SJSA1 (cell line): ENCODE results near the gene CD209. TPM values are rescaled to one million over a fixed set of nuclear protein-coding genes. Genes with fewer than 3 reads are reported as not detected.
"Not testable (repeated sequence)": the region's sequence is repeated elsewhere in the genome, so short reads cannot be mapped to it uniquely, and the experiment has no call there.

Source experiments
- DNase-seq, 2 experiments: peaks; one replicate each; pipeline ENCODE4 v3.0.0-alpha.2; 2015 to 2020; ENCODE audit warnings: low spot score in 2 of 2, low read depth in 1 of 2
- H3K27ac ChIP-seq: fragments of 250-450 bp; sonication (Bioruptor Pico); 2 replicates; pipeline ENCODE4 v1.5.1; 2020; ENCODE audit warnings: mild to moderate bottlenecking, moderate library complexity
- H3K27me3 ChIP-seq: fragments of 250-450 bp; sonication (Bioruptor Pico); replicated peaks from 2 replicates; pipeline ENCODE4 v1.5.1; 2020; ENCODE audit warnings: mild to moderate bottlenecking, moderate library complexity
- H3K36me3 ChIP-seq: fragments of 250-450 bp; sonication (Bioruptor Pico); 2 replicates; pipeline ENCODE4 v1.5.1; 2020; ENCODE audit warnings: mild to moderate bottlenecking
- H3K4me1 ChIP-seq: fragments of 250-450 bp; sonication (Bioruptor Pico); replicated peaks from 2 replicates; pipeline ENCODE4 v1.6.1; 2021; ENCODE audit warnings: mild to moderate bottlenecking
- H3K4me3 ChIP-seq: fragments of 250-450 bp; sonication (Bioruptor Pico); 2 replicates; pipeline ENCODE4 v1.5.1; 2020; ENCODE audit warnings: mild to moderate bottlenecking
- H3K9me3 ChIP-seq: fragments of 250-450 bp; sonication (Bioruptor Pico); replicated peaks from 2 replicates; pipeline ENCODE4 v1.5.1; 2020; ENCODE audit warnings: mild to moderate bottlenecking
- total RNA-seq: library from RNA; depleted of rRNA; stranded (reverse); fragments of >200 nt; shearing (Covaris generic); gene quantifications from 2 replicates; pipeline ENCODE4 v1.2.3, GENCODE V29; 2014; rRNA removed

The CD209 gene, protein sequence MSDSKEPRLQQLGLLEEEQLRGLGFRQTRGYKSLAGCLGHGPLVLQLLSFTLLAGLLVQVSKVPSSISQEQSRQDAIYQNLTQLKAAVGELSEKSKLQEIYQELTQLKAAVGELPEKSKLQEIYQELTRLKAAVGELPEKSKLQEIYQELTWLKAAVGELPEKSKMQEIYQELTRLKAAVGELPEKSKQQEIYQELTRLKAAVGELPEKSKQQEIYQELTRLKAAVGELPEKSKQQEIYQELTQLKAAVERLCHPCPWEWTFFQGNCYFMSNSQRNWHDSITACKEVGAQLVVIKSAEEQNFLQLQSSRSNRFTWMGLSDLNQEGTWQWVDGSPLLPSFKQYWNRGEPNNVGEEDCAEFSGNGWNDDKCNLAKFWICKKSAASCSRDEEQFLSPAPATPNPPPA
- total RNA-seq = not detected in 2 replicates

DNA sequence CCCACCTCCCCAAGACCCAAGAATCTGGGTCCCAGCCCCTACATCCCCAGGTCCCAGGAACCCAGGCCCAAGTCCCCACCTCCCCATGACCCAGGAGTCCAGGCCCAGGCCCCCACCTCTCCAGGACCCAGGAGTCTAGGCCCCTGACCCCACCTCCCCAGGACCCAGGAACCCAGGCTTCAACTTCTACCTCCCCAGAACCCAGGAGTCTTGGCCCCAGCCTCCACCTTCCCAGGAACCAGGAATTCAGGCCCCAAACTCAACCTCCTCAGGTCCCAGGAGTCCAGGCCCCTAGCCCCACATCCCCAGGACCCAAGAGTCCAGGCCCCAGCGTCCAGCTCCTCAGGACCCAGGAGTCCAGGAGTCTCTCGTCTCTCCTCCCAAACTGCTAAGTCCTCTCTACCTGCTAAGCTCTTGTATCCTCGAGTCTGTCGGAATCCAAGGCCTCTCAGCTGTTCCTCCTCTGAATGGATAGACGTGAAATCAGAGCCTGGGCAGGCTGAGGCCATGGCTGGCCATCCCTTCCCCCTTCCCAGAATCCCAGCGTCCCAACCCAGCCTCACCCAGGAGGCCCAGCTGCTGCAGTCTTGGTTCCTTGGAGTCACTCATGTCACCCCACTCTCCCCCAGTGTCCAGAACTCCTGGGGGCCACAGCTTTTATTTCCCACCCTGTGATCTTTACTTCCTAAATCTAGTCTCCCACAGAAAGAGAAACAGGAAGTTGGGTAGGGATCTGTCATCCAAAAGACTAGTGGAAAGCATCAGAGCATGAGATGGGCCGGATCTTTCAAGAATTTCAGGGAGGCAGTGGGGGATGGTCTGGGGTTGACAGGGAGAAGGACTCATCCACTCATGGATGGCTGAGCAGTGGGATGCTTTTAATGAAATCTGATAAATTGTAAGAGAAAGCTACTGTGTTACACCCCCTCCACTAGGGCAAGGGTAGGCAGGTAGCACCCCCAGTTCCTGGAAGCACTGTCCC, at the start of gene CD209:
CD209 (minus strand) TSS at position 632 of the 982 bp plus-strand sequence; CDS start at position 609, 23 bp downstream.
- H3K27me3 ChIP-seq = no peaks in the 10 kb centered on the region
- H3K4me3 ChIP-seq = no peak within 1 kb of the TSS
- no peak within 1 kb of the TSS for H3K27ac ChIP-seq
- no peaks in the 10 kb centered on the region for H3K36me3 ChIP-seq
- H3K9me3 ChIP-seq = no peaks in the 10 kb centered on the region
- no peak for DNase-seq
- no peaks in the 10 kb centered on the region for H3K4me1 ChIP-seq

DNA sequence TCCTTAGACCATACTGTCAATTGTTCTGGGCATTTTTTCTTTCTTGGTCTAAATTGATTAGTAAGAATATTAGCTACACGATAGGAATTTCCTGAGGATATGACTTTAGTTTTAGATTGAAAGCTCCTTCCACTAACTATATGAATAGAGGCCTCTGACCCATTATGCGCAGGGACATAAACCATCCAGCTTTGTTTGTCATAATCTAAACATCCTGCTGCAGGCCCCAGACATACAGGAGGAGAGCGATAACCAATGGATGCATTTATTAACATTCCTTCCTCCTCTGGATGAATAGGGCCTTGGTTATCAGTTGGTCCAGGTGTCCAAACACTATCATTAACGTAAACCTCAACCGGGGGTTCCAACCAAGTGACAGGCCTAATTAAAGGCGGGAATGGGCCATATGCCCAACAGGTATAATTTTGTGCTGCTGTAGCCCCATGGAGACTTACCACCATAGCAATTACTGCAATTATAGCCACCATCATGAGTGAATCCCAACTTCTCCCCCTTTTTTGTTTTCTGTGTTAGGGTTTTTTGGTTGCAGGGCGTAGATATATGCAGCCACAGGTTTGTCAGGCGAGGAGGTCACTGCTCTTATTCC, 48.3 kb upstream of the CD209 start:
- no peaks in the 10 kb centered on the region for H3K4me1 ChIP-seq
- H3K4me3 ChIP-seq = no peak overlapping the region
- H3K36me3 ChIP-seq = no peaks in the 10 kb centered on the region
- H3K27me3 ChIP-seq = peaks cover 39% of the 10 kb centered on the region
- H3K27ac ChIP-seq = no peak overlapping the region
- peaks cover 2% of the 10 kb centered on the region; the same call in 1 of the 2 replicates for H3K9me3 ChIP-seq
- no peak for DNase-seq

DNA sequence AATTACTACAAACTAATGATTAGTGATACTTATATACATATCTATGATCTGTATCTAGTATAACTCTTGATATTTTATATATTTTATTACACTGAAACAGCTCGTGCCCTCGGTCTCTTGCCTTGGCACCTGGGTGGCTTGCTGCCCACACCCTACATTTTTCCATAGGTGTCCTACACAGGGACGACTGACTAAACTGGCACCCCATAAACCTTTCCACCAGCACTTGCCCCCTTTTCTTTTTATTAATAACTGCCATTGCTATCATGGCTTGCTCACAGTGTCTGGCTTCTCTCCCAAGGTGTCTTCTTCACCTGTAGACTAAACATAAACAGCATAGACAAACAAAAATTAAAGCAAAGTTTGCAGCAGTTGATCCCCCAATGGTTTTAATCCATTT, 46.2 kb upstream of the CD209 start:
- H3K4me1 ChIP-seq = no peaks in the 10 kb centered on the region
- no peak for DNase-seq
- H3K36me3 ChIP-seq = no peaks in the 10 kb centered on the region
- peaks cover 28% of the 10 kb centered on the region for H3K27me3 ChIP-seq
- H3K4me3 ChIP-seq = no peak overlapping the region
- no peaks in the 10 kb centered on the region; the same call in 1 of the 2 replicates for H3K9me3 ChIP-seq
- no peak overlapping the region for H3K27ac ChIP-seq

DNA sequence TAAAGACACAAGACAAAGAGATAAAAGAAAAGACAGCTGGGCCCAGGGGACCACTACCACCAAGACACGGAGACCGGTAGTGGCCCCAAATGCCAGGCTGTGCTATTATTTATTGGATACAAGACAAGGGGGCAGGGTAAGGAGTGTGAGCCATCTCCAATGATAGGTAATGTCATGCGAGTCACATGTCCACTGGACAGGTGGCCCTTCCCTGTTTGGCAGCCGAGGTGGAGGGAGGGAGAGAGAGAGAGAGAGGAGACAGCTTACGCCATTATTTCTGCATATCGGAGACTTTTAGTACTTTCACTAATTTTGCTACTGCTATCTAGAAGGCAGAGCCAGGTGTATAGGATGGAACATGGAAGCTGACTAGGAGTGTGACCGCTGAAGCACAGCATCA, 45.4 kb upstream of the CD209 start:
- H3K27me3 ChIP-seq = peaks cover 20% of the 10 kb centered on the region
- not testable (repeated sequence) for H3K4me3 ChIP-seq, DNase-seq, H3K36me3 ChIP-seq, H3K27ac ChIP-seq, H3K9me3 ChIP-seq, H3K4me1 ChIP-seq

DNA sequence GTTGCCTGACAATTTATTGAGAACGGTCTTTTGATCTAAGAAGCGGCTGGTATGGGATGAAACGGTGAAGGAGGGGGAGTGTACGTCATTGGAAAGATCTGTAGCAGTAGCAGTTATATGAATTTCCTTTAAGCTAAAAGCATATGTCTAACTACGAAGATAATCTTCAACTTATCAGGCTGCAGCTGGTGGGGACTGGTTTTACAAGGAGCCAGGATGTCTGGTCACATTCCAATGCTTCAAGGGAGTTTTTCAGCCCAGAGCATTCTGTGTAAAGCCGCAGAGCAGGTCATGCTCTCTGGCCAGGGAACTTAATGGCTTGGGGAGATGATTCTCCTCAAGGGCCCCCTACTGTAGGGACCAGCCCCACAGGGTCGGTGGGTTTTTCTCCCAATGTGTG, 44.9 kb upstream of the CD209 start:
- H3K4me3 ChIP-seq = no peak overlapping the region
- H3K27me3 ChIP-seq = peaks cover 16% of the 10 kb centered on the region
- no peaks in the 10 kb centered on the region; the same call in 1 of the 2 replicates for H3K9me3 ChIP-seq
- no peak overlapping the region for H3K27ac ChIP-seq
- H3K4me1 ChIP-seq = no peaks in the 10 kb centered on the region
- DNase-seq = no peak
- no peaks in the 10 kb centered on the region for H3K36me3 ChIP-seq

DNA sequence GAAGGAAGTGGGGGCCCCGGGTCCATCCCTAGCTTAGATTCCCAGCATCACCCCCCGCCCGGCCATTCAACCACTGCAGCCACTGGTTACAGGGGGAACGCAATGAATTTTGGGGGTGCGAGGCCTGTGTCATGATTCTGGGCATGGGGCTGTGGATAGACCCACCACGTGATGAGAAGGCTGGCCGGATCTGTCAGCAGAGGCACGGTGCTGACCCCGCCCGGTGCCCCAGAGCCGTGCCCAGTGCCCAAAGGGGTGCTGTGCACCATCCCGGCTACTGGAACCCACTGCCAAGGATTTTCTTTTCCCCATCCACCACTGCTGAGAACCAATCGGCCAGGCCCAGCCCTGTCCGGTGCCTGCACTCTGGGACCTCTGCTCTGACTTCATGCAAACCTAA, 43.1 kb upstream of the CD209 start:
- no peak overlapping the region for H3K27ac ChIP-seq
- H3K4me1 ChIP-seq = no peaks in the 10 kb centered on the region
- H3K4me3 ChIP-seq = no peak overlapping the region
- H3K36me3 ChIP-seq = no peaks in the 10 kb centered on the region
- no peaks in the 10 kb centered on the region; the same call in 1 of the 2 replicates for H3K9me3 ChIP-seq
- 0 out of 2 replicates have a peak, but pooled peaks cover 3% of the 10 kb centered on the region for H3K27me3 ChIP-seq
- no peak for DNase-seq

DNA sequence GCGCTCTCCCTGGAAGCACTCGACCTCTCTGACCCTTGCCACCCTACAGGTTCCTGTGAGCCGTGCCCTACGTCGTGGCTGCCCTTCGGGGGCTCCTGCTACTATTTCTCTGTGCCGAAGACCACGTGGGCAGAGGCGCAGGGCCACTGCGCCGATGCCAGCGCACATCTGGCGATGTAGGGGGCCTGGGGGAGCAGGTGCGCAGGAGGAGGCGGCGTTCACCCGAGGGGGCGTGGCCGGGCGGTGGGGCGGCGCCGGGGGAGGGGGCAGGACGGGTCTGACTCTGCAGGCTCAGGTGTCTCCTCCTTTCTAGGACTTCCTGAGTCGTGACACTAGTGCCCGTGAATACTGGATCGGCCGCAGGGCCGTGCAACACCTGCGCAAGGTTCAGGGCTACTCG, 42.1 kb upstream of the CD209 start:
- no peaks in the 10 kb centered on the region for H3K36me3 ChIP-seq
- H3K4me1 ChIP-seq = no peaks in the 10 kb centered on the region
- no peaks in the 10 kb centered on the region; the same call in 1 of the 2 replicates for H3K9me3 ChIP-seq
- 0 out of 2 replicates have a peak, but pooled peaks cover 3% of the 10 kb centered on the region for H3K27me3 ChIP-seq
- DNase-seq = no peak
- no peak overlapping the region for H3K4me3 ChIP-seq
- no peak overlapping the region for H3K27ac ChIP-seq

DNA sequence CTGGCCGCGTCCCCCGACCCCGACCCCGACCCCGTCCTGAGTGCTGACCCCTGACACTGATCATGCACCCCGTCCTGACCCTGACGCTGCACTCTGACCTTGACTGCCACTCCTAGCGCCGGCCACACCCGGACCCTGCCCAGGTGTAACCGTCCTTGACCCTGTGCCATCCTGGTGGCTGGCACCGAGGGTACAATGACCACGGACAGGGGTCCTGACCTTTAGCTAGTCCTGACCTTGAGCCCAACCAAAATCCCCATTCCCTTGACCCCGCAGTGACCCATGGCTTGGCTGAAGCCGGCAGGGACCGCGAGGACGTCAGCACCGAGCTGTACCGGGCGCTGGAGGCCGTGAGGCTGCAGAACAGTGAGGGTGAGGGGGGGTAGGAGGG, 41.6 kb upstream of the CD209 start:
- DNase-seq = no peak
- Histone ChIP-seq H3K4me3 (no peak overlapping the region), H3K27me3 (no peaks in the 10 kb centered on the region), H3K27ac (no peak overlapping the region), H3K4me1 (no peaks in the 10 kb centered on the region), H3K36me3 (no peaks in the 10 kb centered on the region), H3K9me3 (no peaks in the 10 kb centered on the region; the same call in 1 of the 2 replicates)

DNA sequence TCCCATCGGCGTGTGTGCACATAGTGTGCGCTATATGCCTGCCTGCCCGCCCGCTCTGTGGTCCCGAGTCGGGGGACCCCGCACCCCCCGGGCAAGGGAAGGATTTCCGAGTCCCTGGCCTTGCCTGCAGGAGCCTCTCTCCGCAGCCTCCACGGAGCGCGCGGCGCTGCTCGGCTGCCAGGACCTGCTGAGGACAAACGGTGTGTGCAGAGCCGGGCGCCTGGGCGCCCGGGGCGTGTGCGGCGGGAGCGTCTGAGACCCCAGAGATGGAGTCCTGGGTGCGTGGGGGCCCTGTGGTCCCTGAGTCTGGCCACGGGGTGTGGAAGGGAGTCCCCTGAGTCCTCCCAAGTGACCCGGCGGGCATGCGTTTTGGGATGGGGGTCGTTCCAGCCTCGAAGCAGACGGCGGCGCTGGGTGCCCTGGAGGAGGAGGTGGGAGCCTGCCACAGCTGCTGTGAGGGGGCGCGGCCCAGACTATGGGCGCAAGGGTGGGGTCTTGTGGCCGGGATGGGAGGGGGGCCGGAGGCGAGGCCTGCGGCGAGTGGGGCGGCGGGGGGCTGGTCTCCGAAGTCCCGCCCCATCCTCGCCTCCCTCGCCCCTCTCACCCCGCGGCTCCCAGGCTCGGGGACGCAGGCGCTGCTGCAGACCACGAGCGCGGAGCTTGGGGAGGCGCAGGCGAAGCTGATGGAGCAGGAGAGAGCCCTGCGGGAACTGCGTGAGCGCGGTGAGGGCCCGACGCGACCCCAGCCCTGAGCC, 41.0 kb upstream of the CD209 start:
- Histone ChIP-seq H3K4me1 (no peaks in the 10 kb centered on the region), H3K36me3 (no peaks in the 10 kb centered on the region), H3K27me3 (no peaks in the 10 kb centered on the region), H3K4me3 (no peak overlapping the region), H3K9me3 (no peaks in the 10 kb centered on the region; the same call in 1 of the 2 replicates), H3K27ac (no peak overlapping the region)
- no peak for DNase-seq

DNA sequence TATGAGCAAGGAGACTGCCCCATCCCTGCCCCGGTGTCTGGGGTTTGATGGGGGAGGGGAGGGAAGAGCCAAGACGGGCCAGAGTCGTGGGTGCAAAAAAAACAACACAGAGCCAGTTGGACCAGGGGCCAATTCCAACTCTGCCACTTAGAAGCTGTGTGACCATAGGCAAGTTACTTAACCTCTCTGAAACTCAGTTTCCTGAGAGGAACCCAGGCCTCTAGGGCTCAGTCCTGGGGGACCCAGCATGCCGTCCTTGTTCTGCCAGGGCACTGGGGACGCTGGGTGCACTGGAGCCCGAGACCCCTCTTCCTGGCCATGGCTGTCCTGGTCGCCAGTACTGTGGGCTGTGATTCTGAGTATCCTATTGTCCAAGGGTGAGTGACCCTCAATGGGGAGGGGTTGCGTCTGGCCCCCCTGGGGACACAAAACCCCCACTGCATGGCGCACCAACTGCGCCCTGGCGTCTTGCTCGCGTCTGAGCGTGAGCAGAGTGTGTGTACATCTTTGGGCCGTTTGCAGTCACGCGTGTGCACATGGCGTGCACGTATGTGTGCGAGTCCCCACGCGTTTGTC, 40.4 kb upstream of the CD209 start:
- Histone ChIP-seq H3K27me3 (0 out of 2 replicates have a peak, but pooled peaks cover 3% of the 10 kb centered on the region), H3K36me3 (no peaks in the 10 kb centered on the region), H3K27ac (no peak overlapping the region), H3K4me1 (no peaks in the 10 kb centered on the region), H3K9me3 (no peaks in the 10 kb centered on the region; the same call in 1 of the 2 replicates), H3K4me3 (no peak overlapping the region)
- DNase-seq = no peak

DNA sequence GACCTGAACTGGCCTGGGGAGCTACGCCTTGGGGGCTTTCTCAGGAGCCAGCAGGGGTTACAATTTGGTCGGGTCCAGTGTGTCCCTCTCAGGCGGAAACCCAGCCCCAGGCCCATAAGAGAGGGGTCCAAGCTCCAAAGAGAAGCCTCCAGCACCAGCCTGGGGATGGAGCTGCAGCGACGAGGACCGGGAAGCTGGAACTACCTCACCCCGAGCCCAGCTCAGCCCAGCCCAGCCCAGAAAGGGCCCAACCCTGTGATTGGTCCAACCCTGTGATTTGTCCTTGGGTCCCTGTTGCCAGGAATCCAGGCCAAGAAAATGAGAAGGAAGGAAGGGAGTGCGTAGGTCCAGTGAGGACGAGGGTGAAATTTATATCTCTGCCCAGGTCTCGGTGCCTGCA, 39.8 kb upstream of the CD209 start:
- H3K9me3 ChIP-seq = no peaks in the 10 kb centered on the region; the same call in 1 of the 2 replicates
- H3K36me3 ChIP-seq = no peaks in the 10 kb centered on the region
- no peak overlapping the region for H3K27ac ChIP-seq
- DNase-seq = no peak
- H3K4me1 ChIP-seq = no peaks in the 10 kb centered on the region
- H3K4me3 ChIP-seq = no peak overlapping the region
- H3K27me3 ChIP-seq = 0 out of 2 replicates have a peak, but pooled peaks cover 6% of the 10 kb centered on the region

DNA sequence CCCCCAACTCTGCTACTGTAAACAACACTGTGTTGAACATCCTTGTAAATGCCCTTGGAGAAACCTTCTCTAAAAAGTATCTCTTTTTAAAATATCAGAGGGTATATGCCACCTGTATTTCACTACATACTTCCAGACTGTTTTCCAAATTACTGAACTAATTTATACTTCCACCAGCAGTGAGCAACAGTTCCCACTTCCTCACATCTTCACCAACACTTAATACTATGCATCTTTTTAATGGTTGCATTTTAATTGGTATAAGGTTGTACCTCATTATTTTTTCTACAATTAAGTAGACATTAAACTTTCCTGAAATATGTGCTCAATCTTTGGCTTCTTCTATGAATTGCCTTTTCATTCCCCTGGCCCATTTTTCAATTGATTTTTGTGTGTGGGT, 37.5 kb upstream of the CD209 start:
- DNase-seq = no peak
- H3K4me1 ChIP-seq = no peaks in the 10 kb centered on the region
- H3K36me3 ChIP-seq = no peaks in the 10 kb centered on the region
- H3K9me3 ChIP-seq = no peaks in the 10 kb centered on the region
- peaks cover 16% of the 10 kb centered on the region for H3K27me3 ChIP-seq
- no peak overlapping the region for H3K27ac ChIP-seq
- no peak overlapping the region for H3K4me3 ChIP-seq
